ENCODE data around the gene CCDC171.
"Not testable (repeated sequence)": the region's sequence is repeated elsewhere in the genome, so short reads cannot be mapped to it uniquely, and the experiment has no call there.

Gene CCDC171

DNA sequence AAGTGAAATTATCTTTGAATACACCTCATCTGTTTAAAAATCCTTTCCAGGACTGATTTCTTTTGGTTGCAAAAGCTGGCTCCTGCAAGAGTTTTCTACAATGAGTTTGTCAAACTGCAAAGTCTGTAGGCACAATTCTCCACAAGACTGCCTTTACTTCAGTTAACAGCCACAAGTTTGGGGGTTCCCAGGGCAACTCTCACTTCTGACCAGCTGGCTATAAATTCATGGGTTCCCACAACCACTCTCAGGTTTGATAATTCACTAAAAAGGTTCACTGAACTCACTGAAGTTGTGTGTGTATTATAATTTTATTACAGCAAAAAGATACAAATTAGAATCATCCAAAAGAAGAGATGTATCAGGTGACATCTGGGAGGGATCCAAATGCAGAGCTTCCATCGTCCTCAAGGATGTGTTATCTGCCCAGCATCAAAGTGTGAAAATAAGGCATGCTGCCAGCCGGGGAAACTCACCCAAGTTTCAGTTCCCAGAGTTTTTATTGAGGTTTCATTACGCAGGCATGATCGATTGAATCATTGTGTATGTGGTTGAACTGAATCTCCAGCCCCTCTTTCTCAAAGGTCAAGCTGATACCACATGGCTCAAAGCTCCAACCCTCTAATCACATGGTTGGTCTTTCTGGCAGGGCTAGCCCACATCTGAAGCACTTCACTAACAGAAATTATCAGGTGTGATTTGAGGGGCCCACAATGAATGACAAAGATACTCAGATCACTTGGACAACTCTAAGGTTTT, 23.1 kb upstream of the CCDC171 start:
- H3K9me3 Mint-ChIP-seq: no peaks in the 10 kb centered on the region
- no peak for DNase-seq (ENCODE audit: low spot score)
- no peak overlapping the region for H3K4me3 Mint-ChIP-seq
- H3K4me1 Mint-ChIP-seq (ENCODE audit: low read depth): peaks cover 3% of the 10 kb centered on the region
- H3K27me3 Mint-ChIP-seq (ENCODE audit: low read depth): peaks cover 4% of the 10 kb centered on the region
- H3K36me3 Mint-ChIP-seq (ENCODE audit: low read depth): no peaks in the 10 kb centered on the region
- H3K27ac Mint-ChIP-seq: no peak overlapping the region

- no peaks in the 10 kb centered on the region for H3K27me3 Mint-ChIP-seq (ENCODE audit: low read depth)
- H3K36me3 Mint-ChIP-seq (ENCODE audit: low read depth): no peaks in the 10 kb centered on the region
- no peaks in the 10 kb centered on the region for H3K9me3 Mint-ChIP-seq
- DNase-seq (ENCODE audit: low spot score): no peak
- H3K4me3 Mint-ChIP-seq: no peak overlapping the region
- H3K4me1 Mint-ChIP-seq (ENCODE audit: low read depth): peaks cover 3% of the 10 kb centered on the region
- no peak overlapping the region for H3K27ac Mint-ChIP-seq
Observed at GRCh38 chr9:15531380-15531779, 21.5 kb upstream of the CCDC171 start.

GRCh38 chr9:15541872-15542271, 11.0 kb upstream of the CCDC171 start:
- Mint-ChIP-seq H3K36me3 (ENCODE audit: low read depth) (no peaks in the 10 kb centered on the region), H3K27me3 (ENCODE audit: low read depth) (peaks cover 6% of the 10 kb centered on the region), H3K9me3 (no peaks in the 10 kb centered on the region), H3K4me3 (no peak overlapping the region), H3K4me1 (ENCODE audit: low read depth) (no peaks in the 10 kb centered on the region), H3K27ac (no peak overlapping the region)
- DNase-seq (ENCODE audit: low spot score): no peak

- H3K27ac Mint-ChIP-seq: no peak overlapping the region
- H3K36me3 Mint-ChIP-seq (ENCODE audit: low read depth): no peaks in the 10 kb centered on the region
- H3K9me3 Mint-ChIP-seq: no peaks in the 10 kb centered on the region
- no peak for DNase-seq (ENCODE audit: low spot score)
- H3K27me3 Mint-ChIP-seq (ENCODE audit: low read depth): peaks cover 5% of the 10 kb centered on the region
- H3K4me3 Mint-ChIP-seq: no peak overlapping the region
- no peaks in the 10 kb centered on the region for H3K4me1 Mint-ChIP-seq (ENCODE audit: low read depth)
Observed at GRCh38 chr9:15542624-15543023, 10.2 kb upstream of the CCDC171 start.

DNA sequence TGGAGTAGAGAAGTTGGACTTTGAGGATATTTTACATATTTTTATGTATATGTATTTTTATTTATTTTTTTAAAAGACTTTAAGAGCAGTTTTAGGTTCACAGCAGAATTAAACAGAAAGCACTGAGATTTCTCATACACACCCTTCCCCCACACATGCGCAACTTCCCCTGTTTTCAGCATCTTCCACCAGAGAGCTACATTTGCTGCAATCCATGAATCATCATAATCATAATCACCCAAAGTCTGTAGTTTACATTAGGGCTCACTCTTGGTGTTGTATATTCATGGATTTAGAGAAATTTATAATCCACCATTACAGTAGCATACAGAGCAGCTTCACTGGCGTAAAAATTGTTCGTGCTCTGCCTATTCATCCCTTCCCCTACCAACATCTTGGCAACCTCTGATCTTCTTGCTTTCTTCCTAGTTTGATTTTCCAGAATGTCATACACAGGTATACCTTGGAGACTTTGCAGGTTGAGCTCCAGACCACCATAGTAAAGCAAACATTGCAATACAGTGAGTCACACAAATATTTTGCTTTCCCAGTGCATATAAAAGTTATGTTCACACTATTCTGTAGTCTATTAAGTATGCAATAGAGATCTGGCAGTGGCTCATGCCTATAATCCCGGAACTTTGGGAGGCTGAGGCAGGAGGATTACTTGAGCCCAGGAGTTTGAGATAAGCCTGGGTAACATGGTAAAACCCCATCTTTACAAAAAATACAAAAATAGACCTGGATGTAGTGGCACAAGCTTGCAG, 9.6 kb upstream of the CCDC171 start:
- Mint-ChIP-seq H3K27ac (no peak overlapping the region), H3K4me1 (ENCODE audit: low read depth) (no peaks in the 10 kb centered on the region), H3K4me3 (no peak overlapping the region), H3K36me3 (ENCODE audit: low read depth) (no peaks in the 10 kb centered on the region), H3K9me3 (no peaks in the 10 kb centered on the region), H3K27me3 (ENCODE audit: low read depth) (peaks cover 5% of the 10 kb centered on the region)
- no peak for DNase-seq (ENCODE audit: low spot score)

DNA sequence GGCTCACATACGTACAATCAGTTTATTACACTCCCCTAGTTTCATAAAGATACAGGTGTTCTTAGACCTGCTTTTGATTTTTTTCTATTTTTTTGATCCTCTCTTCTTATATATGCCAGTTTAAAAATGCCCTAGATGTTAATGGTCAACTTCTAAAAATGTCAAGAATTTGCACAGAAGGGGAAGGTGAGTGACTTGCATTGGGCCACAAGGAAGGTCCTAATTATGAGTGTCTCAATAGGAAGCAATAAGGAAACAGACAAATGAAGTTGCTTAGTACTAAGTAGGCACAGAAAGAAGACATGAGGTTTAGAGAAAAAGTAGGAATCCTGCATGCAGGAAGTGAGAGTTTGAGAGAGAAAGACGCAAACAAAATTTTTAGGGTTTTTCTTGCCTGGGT, 3.2 kb upstream of the CCDC171 start:
- Mint-ChIP-seq H3K36me3 (ENCODE audit: low read depth) (no peaks in the 10 kb centered on the region), H3K4me3 (no peak overlapping the region), H3K27ac (no peak overlapping the region), H3K9me3 (no peaks in the 10 kb centered on the region), H3K27me3 (ENCODE audit: low read depth) (peaks cover 13% of the 10 kb centered on the region), H3K4me1 (ENCODE audit: low read depth) (peaks cover 10% of the 10 kb centered on the region)
- DNase-seq (ENCODE audit: low spot score): no peak

DNA sequence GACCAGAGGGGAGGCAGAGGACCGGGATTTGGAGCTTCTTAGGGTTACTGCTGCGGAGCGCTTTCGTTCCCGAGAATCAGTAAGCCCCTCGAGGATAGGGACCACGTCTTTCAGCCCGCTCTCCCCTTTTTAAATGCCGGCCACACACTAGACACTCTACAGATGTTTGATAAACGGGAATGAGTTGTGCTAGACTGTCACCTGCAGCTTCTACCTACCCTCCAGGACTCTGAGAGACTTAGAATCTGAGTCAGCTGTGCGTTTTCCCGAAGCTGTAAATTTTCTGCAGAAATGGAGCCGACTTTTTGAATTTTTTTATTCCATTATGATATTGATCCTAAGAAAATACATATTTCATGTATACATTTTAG, 670 bp downstream of the CCDC171 start:
- DNase-seq (ENCODE audit: low spot score): no peak
- Mint-ChIP-seq H3K9me3 (no peaks in the 10 kb centered on the region), H3K27ac (peak overlapping the region; percentile 85), H3K36me3 (ENCODE audit: low read depth) (no peaks in the 10 kb centered on the region), H3K4me1 (ENCODE audit: low read depth) (peaks cover 10% of the 10 kb centered on the region), H3K27me3 (ENCODE audit: low read depth) (peaks cover 20% of the 10 kb centered on the region), H3K4me3 (peak overlapping the region; percentile 90)

DNA sequence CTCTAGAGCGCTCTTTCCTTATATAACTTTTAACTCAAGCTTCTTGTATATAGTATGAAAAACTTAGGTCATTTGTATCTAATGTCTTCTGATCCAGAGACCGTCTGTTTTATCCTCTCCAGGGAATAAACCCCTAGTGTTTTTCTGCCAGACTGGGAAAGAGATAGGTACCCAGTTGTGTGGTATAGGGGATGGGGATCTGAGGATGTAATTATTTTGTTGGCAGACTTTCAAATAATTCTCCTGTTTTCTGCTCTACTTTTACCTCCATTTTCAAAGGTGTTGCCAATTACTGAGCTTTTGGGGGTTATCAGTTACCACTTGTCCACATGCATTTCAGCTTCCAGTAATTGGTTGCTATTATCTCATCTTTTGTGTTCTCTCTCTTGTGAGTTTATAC, 17.9 kb downstream of the CCDC171 start:
- Mint-ChIP-seq H3K27ac (no peak overlapping the region), H3K4me1 (ENCODE audit: low read depth) (no peaks in the 10 kb centered on the region), H3K27me3 (ENCODE audit: low read depth) (no peaks in the 10 kb centered on the region), H3K36me3 (ENCODE audit: low read depth) (no peaks in the 10 kb centered on the region), H3K9me3 (no peaks in the 10 kb centered on the region), H3K4me3 (no peak overlapping the region)
- DNase-seq (ENCODE audit: low spot score): no peak

DNA sequence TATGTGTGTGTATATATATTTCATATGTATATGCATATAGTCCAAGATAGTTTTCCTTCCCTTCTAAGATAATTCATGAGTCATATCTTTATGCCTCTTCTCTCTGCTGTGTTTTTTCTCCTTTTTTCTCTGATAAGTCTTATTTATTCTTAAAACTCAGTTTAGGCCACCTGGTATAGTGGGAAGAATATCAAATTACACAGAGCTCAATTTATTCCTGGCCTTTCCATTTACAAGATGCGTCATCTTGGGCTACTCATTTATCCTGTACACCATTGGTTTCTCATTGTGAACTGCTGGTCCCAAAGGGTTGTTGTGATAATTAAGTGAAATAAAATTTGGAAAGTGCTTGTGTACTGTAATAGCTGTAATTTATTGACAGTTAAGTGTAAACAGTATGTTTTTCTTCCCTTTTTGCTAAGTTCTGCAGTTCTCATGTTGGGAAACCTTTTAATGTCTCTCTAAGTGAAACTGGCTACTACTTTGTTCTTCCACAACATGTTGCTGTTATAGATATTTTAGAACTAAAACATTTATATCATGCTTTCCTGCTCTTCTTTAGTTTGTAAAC, 19.4 kb downstream of the CCDC171 start:
- Mint-ChIP-seq H3K4me3 (no peak overlapping the region), H3K27ac (no peak overlapping the region), H3K36me3 (ENCODE audit: low read depth) (no peaks in the 10 kb centered on the region), H3K4me1 (ENCODE audit: low read depth) (no peaks in the 10 kb centered on the region), H3K27me3 (ENCODE audit: low read depth) (no peaks in the 10 kb centered on the region), H3K9me3 (no peaks in the 10 kb centered on the region)
- no peak for DNase-seq (ENCODE audit: low spot score)

DNA sequence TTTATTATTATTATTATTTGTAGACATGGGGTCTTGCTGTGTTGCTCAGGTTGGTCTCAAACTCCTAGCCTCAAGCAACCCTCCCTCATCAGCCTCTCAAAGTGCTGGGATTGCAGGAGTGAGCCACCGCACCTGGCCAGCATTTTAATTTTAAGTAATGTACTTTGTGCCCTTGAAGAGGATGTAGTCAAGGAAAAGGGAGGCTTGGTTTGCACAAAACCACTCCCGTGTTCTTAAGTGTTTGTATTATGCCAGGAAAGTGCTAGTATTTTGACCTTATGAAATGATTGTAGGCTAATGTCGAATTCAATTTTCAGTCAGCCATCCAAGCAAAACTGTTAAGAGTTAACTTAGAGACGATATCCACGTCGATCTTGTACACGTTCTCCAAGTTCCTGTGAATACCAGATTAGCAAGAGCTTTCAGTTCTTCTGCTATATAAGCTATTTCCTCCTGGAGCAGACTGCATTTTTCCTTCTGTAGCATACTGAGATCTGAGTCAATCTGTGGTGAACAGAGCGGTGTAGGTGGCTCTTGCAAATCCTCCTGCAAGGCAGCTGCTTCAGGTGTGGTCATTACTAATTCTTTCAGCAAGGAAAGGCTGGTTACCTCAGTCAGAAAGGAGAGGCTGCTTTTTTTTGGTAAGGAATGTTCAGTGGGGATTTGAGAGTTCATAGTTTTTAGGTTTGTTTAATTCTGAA, 23.7 kb downstream of the CCDC171 start:
- Mint-ChIP-seq H3K27me3 (ENCODE audit: low read depth) (no peaks in the 10 kb centered on the region), H3K4me3 (no peak overlapping the region), H3K9me3 (no peaks in the 10 kb centered on the region), H3K36me3 (ENCODE audit: low read depth) (no peaks in the 10 kb centered on the region), H3K4me1 (ENCODE audit: low read depth) (no peaks in the 10 kb centered on the region), H3K27ac (no peak overlapping the region)
- no peak for DNase-seq (ENCODE audit: low spot score)

GRCh38 chr9:15578714-15579113, 25.9 kb downstream of the CCDC171 start:
- Mint-ChIP-seq H3K27me3 (ENCODE audit: low read depth) (no peaks in the 10 kb centered on the region), H3K36me3 (ENCODE audit: low read depth) (no peaks in the 10 kb centered on the region), H3K27ac (no peak overlapping the region), H3K4me3 (no peak overlapping the region), H3K4me1 (ENCODE audit: low read depth) (no peaks in the 10 kb centered on the region), H3K9me3 (no peaks in the 10 kb centered on the region)
- no peak for DNase-seq (ENCODE audit: low spot score)

GRCh38 chr9:15584379-15584778, 31.5 kb downstream of the CCDC171 start:
- no peaks in the 10 kb centered on the region for H3K27me3 Mint-ChIP-seq (ENCODE audit: low read depth)
- no peaks in the 10 kb centered on the region for H3K9me3 Mint-ChIP-seq
- no peak overlapping the region for H3K27ac Mint-ChIP-seq
- no peak for DNase-seq (ENCODE audit: low spot score)
- no peaks in the 10 kb centered on the region for H3K36me3 Mint-ChIP-seq (ENCODE audit: low read depth)
- no peak overlapping the region for H3K4me3 Mint-ChIP-seq
- no peaks in the 10 kb centered on the region for H3K4me1 Mint-ChIP-seq (ENCODE audit: low read depth)

GRCh38 chr9:15592317-15592716, 39.5 kb downstream of the CCDC171 start:
- Mint-ChIP-seq H3K36me3 (ENCODE audit: low read depth) (no peaks in the 10 kb centered on the region), H3K4me3 (no peak overlapping the region), H3K27ac (no peak overlapping the region), H3K27me3 (ENCODE audit: low read depth) (no peaks in the 10 kb centered on the region), H3K4me1 (ENCODE audit: low read depth) (no peaks in the 10 kb centered on the region), H3K9me3 (peaks cover 3% of the 10 kb centered on the region)
- DNase-seq (ENCODE audit: low spot score): no peak

- not testable (repeated sequence) for H3K27me3 Mint-ChIP-seq (ENCODE audit: low read depth); H3K9me3 Mint-ChIP-seq; H3K36me3 Mint-ChIP-seq (ENCODE audit: low read depth); H3K4me1 Mint-ChIP-seq (ENCODE audit: low read depth); H3K27ac Mint-ChIP-seq; DNase-seq (ENCODE audit: low spot score); H3K4me3 Mint-ChIP-seq
Observed at GRCh38 chr9:15592940-15593339, 40.1 kb downstream of the CCDC171 start.
